HCEC 1CT (cell line): ENCODE measurements around the gene PSMC3.

ENCODE experiments used
- DNase-seq: peaks from one replicate; pipeline ENCODE4 v3.0.0-alpha.2; 2017

PSMC3 gene

DNA sequence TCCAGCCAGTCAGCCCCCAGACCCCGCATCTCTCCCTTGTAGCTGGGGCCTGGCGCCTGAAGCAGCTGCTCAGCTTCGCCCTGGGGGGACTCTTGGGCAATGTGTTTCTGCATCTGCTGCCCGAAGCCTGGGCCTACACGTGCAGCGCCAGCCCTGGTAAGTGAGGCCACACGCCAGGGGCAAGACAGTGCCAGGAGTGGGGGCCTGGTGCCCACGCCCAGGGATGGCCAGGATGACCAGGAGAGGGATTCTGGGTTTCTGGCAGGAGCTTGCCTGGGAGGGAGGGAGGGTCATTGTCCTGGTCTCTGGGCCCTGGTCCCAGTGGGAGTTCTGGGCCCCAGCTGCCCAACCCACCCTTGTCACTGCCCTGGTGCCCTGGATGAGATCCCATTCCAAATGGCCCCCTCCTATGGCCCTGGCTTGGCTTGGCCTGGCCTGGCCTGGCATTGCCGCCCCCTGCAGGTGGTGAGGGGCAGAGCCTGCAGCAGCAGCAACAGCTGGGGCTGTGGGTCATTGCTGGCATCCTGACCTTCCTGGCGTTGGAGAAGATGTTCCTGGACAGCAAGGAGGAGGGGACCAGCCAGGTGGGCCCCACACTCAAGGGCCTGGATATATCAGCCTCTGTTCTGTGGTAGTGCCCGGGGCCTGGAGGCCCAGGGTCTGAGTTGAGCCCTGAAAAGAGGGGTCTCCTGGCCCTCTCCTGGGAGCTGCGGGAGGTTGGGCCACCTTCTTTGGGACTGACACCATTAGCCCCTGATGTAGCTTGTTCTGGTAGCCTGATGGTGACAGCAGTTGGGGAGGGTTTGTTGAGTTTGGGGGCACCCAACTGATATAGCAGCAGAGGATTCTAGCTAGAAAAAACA lies 14.1 kb downstream of the PSMC3 start:
- peak; percentile 56 for DNase-seq

DNA sequence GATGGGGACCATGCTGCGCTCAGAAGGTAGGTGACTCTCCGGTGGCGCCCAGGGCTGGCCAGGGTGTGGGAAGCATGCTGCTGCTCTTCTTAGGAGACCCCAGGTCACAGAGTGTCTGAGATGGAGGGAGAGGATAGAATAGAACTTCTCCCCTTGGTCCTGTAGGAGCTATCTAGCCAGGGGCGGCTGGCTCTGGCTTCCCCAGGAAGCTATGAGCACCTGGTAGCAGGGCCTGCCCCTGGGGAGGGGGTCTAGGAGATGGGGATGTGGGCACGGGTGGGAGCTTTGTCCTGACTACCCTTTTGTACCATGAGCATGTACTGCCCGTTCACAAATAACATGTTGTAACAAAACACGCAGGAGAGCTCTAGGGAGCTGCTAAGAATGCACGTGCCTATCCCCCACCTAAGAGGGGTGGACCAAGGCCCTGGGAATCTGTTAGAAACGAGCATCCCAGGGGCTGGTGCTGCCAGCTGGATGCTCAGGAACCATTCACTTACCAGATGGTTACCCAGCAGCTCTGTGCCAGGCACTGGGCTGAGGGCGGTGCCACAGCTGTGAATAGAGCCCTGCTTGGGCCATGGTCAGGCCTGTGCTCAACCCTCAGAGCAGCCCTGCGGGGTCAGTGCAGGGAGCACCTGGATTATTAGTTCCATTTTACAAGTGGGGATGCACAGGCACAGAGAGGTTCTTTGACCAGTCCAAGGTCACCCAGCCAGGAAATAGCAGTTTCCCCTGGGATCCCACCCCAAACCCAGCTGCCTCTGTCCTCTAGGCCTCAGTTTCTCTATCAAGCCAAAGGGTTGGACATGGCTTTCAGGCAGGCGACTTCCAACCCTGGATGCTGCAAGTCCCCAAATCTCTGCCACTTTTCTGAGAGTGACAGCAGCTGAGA lies 15.6 kb downstream of the PSMC3 start:
- no peak for DNase-seq

DNA sequence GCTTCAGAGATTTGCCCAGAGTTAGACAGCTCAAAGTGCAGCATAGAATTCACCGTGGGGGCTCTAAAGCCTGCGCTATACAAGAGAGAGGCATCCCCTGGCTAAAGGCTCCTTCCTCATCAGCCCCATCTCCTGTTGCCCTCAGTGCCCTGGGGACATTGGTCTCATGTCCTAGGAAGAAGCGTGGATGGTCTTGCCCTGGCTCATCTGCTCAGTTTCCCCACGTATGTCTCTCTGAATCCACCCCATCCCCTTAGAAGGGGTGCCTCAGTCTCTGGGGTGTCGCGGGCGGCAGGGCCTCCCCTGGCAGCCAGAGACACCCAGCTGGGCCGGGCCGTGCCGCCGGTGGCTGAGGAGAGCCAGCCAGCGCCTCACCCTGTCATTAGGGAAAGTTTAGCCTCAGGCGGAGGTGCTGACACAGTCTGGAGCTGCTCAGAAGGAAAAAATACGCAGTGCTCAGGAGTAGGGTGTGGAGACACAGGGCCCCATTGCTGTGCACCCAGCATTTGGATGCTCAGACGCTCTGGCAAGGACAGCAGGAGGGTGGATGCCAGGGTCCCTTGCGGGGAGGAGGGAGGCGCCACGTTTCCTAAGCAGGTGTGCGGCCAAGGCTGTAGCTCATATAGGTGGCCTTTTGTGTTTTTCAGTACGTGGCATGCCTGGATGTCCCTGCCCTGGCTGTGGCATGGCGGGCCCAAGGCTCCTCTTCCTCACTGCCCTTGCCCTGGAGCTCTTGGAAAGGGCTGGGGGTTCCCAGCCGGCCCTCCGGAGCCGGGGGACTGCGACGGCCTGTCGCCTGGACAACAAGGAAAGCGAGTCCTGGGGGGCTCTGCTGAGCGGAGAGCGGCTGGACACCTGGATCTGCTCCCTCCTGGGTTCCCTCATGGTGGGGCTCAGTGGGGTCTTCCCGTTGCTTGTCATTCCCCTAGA lies 16.5 kb downstream of the PSMC3 start:
- no peak for DNase-seq

DNA sequence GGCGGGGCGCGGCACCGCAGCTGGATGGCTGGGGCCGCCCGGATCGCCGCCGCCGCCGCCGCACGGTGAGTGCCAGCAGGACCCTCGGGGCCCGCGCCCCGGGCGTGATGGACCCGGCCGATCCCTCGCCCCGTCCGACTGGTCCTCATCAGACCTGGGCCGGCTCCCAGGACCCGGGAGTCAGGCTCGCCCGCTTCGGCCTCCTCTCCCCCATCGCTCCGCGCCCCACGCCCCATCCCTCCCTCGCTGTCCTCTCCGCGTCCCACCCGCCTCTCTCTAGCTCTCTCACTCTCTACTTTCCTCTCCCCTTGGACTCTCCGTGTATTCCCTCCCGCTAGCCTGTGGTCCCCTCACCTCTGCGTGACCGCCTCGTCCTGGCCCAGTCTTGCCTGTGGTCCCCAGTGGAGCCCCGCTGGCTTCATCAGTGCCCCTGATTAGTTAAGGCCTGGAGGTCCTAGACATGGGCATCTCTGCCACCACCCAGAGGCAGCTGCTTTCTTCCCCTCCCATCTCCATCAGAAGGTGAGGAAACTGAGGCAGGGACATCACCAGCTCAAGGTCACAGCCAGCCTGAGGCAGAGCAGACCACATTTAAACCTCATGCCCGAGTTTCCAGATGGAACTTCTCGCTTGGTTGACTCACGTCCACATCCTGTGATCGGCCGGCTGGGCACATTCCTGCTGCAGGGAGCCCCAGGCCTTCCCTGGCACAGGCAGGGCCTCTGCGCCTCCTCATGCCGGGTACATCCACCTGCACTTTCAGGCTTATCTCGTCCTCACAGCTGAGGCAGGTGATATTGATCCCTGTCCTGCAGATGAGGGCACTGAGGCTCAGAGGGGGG lies 17.4 kb downstream of the PSMC3 start:
- peak; percentile 90 for DNase-seq

DNA sequence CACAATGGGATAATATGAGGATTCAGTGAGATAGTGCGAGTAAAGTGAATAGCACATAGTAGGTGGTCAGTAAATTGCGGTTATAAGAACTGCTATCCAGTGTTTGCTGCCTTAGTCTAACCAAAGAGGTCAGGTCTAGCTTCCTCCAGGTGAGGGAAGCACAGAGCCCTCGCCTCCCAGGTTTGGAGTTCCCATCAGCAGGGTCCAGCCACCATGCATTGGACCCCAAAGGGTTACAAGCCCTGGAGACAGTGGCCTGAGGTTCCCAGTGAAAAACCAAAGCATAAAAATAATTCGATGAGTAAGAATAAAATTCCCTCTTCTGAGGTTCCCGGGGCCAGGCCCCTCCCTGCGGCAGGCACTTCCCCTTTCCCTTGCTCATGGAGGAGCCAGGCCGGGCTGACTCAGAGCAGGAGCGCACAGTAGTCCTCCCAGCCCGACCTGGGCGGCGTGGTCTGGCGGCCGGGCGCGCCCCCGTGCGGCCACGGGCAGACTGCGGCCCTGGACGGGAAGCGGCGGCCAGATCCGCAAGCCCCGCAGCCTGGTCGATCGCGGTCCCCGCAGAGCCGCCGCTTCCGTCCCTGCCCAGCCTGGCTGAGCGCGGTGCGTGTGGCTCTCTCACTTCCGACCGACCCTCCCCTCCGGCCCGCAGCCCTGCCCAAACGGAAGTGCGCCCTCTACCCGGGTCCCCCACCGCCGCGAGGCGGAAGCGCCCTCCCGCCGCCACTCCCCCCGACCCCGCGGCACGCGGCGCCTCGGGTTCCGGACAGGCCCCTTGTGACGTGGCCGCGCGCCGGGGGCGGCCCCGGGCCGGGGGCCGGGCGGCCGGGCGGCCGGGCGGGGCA lies 18.3 kb downstream of the PSMC3 start, which contains the start of gene SLC39A13:
Gene SLC39A13, plus strand, starts transcription at position 845 of the 845 bp plus-strand sequence. CDS start 1,505 bp downstream, outside the sequence.
- peak; percentile 96 for DNase-seq

DNA sequence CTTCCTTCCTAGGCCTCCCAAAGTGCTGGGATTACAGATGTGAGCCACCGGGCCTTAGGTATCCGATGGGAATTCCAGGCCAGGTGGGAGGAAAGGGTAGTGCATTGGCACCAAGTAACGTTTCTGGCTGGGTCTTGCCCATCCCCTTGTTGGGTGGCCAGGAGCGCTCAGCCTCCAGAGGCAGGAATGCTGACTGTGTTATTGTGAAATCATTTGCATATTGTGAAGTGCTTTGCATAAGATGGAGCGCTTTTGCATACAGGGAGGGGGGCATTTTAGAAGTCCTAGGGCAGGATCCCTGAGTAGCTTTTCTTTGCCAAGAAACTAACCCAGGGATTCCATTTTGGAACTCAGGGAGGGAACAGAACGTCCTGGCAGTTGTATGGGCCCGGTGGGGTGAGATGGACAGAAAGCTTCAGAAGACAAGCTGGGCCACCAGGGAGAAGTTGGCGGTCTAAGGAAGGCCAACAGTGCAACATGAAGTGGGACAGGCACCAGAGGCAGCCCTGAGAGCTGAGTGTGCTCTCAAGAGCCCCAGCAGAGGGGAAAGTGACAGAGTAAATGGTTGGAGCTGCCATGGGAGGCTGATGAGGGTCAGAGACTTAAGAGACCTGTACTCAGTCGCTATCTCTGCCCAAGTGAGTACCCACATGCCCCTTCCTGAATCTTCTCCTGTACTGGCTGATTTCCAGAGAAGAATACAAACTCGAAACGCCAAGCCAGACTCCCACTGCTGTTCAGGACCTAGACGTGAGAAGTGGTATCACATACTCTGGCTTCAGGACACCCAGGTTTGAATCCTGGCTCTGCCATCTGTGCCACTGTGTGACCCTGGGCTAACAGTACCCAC lies 19.1 kb downstream of the PSMC3 start:
- DNase-seq = peak; percentile 32

DNA sequence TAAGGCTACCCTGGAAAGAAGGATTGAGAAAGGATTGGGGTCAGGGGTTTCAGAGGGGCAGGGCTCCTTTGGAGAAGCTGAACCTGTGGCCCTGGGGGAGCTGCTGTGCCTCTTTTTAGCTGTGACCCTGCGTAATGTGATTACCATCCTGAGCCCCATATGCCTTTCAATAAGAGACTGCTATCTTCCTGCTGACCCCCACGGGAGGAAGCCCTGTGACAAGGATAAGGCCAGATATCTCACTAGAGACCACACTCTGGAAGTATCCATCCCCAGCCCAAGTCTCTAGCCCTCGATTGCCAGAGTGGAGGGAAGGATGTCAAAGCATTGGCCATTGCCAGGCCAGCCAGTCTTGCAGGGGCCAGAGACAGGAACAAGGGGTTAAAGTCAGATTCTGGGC lies 22.7 kb downstream of the PSMC3 start:
- DNase-seq = no peak

DNA sequence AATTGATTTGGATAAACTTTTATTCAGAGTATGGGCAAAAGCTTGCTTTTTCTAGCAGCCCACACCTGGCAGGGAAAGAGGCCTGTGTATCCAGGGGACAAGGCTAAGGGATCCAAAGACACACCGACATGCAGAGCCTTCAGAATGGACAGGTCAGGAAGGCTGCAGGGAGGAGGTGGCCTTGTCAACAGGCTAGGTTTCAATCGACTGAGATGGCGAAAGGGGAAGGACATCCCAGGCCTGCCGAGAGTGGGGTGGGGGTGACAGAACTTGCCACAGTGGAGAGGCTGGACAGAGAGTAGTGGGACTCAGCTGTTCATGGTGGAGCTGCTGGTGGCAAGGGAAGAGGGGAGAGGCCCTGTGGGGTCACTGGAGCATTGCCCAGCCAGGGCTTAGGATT lies 23.1 kb downstream of the PSMC3 start:
- no peak for DNase-seq

DNA sequence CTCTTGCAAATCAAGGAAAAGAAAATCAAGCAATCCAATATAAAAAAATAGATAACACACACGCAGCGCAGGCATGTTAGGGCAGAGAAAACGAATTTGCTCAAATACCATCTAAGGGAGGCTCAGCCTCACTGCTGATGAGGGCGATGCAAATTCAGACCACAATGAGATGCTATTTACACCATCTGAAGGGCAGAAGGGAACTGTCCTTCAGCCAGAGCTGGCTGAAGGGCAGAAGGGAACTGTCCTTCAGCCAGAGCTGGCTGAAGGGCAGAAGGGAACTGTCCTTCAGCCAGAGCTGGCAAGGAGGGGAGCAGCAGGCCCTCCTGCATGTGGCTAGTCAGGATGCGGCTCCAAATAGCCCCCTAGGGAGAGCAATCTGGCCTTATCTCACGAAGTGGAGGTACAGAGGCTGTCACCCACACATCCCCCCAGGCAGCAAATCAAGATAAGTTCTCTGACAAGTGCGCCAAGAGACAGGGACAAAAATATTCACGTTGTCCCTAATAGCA lies 25.4 kb downstream of the PSMC3 start:
- no peak for DNase-seq

DNA sequence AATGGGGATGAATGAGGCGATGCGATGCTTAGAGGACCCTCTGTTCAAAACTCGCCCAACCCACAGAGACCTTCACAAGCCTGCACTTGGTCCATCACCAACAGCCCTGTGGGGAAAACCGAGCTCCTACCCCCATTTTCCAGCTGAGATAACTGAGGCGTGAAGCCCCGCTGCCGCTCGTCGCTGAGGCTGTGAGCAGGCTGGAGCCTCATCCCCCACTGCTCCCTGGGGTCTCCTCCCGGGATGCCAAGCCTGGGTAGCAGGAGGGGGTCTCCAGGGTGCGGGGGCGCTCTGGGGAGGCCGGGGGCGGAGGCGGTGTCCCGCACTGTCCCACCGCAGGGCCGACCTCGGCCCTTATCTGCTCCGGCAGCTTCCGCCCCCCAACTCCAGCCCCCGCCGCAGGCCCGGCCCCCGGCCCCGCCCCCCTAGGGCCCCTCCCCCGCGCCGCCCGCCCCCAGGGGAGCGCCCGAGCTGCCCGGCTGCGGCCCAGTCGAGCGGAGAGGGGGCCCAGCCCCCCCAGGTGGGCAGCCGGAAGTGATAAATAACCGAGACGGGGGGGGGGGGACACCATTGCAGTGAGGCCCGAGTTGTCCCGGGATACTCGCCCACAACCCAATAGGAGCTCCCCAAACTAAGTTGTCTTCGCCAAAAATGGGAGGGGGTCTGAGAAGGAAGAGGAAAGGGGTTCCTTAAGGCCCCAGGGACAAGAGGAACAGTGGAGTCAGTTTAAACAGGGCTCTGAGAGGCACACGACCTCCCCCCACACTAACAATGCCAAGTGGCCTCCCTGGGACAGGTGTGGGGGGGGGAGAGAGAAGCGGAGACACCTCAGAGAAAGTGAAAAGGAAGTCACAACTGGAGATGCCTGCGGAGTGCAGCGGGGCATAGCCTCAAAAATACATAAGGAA lies 26.1 kb downstream of the PSMC3 start:
- DNase-seq = no peak

DNA sequence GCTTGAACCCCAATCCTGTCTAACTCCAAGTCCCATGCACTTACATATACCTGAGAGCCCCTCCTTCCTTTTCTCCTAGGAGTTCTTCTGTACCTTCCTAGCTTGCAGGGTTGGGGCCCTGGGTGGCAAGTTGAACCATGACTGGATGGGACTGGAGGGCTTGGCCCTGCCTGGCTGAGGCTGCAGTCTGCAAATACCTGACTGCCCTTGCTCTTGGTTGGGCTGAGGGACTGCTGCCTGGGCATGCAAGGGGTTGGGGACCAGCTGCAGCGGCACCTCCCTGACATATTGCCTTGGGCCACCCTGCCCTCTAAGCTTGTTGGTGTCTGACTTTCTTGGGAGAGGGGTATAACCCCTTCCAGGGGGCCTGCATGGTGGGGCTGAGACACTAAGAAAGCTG lies 27.7 kb downstream of the PSMC3 start:
- DNase-seq = no peak

DNA sequence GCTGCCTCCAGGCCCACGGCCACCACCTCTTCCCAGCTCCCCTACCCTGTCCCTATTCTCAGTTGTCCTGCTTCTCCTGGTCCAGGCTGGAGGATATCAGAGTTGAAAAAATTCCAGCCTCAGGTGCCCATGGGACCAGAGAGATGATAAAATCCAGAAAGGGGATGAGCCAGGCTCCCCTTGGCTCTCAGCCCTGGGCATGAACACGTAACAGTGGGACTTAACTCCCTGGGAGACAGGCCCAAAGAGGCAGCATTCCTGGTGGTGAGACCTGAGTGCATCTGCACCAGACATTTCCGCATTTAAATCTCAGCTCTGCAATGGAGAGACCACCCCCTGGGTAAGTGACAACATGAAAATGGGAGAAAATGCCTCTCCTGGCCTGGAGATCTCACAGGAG lies 28.2 kb downstream of the PSMC3 start:
- no peak for DNase-seq

DNA sequence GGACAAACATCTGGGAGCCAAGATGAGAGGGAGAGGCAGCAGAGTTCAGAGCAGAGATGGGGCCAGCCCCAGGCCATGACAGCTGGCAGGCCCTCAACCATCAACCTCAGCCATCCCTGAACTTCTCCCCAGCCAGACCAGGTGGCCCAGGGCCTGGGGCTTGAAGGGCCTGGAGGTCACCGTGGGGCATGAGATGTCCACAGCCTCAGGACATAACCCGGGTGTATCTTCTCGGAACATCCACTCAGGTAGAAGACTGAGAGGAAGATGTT lies 30.3 kb downstream of the PSMC3 start:
- no peak for DNase-seq

DNA sequence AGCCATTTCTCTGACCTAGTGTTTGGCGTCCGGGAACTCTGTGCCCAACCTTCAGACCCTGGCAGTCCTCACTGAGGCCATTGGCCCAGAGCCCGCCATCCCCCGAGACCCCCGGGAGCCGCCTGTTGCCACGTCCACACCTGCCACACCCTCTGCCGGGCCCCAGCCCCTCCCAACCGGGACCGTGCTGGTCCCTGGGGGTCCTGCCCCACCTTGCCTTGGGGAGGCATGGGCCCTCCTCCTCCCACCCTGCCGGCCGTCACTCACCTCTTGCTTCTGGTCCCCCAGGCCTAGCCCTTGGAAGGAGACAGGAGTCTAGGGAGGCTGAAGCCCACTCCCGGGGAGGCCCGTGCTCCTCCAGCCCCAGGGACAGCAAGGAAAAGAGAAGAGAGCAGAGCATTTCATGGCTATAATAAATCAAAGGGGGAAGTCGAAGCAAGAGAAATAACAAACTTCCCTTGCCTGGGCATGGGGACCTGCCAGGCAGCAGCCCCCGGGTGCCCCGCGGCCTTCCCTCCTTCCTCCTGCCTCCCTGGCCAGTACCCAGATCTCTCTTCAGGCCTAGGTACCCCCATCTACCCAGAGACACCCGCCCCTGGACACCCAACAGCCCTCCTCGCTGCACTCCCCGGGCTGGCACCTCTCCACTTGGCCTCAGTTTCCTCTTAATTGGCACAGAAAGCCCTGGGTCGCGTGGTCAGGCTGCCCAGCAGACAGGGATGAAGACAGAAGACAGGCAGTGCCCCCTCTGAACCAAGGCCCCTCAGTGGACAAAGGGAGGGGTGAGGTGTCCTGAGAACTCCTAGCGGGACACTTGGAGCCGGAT lies 30.8 kb downstream of the PSMC3 start:
- DNase-seq = no peak

DNA sequence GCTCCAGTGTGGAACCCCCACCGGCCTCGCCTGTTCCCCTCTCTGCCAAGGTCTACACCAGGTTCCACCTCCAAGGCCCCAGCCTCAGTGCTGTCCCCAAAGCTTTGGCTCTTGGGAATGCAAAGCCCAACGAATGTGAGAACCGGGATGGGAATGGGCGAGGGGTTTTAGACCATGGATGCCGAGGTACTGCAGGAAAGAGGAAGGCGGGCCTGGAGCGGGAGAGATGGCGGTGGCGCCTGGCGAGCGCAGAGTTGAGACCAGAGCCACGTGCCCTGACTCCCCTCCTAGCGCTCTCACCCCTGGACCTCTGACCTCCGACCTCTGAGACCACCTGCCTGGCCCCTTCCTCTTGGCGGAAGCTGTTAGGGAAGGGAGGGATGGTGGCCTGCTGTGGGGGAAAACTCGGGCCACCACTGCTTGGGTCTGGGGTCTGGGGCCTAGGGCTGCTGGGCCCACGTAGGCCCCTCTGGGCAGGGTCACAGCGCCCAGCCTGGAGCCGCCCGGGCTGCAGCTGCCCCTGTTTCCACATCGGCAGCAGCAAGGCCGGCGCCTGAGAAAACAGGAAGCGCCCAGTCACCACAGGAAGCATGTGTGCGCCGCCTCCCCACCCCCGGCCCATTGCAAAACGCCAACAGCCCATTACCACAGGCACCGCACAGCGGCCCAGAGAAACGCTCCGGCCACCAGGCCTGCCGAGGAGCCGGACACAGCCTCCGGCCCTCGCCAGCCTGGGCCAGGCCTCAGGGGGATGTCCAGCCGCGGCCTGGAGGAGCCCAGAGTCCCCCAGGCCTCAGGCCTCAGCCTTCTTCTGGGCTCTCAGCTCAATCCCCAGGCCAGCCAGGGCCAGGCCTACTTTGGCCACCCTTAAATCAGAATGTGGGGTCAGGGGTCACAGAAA lies 31.7 kb downstream of the PSMC3 start:
- no peak for DNase-seq

DNA sequence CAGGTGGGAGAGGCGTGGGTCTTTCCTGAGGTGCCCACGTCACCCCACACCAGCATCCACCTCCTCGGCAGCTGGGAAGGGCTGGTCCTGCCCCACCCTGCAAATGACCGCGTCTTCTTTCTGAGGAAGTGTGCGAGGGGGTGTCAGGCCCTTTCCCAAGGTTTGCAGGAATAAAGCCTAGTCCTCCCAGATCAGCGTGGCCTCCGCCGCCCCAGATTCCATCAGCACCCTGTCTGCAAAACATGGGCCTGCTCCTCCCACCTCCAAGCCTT lies 32.3 kb downstream of the PSMC3 start:
- no peak for DNase-seq
